ENCODE results near the gene IL1F10.

IL1F10 gene

GRCh38 chr2:113079131-113079530 is 11.4 kb downstream of the IL1F10 start:
- no peak for DNase-seq (ENCODE audit: low read depth, low spot score)
- ChIA-PET CTCF (interaction anchor here (0.9 to 7.3 kb wide), 13 partner anchors 10 to 311 kb away, joined by 3 to 44 read pairs (median 4); no protein-coding TSS in a partner anchor), POLR2A (no interaction called here)
- TF ChIP-seq CTCF (IDR thresholded peaks at IDR 0.05; ENCODE audit: insufficient read depth, low read length, missing control alignments) = no peak
- no peak overlapping the region for H3K4me3 ChIP-seq (ENCODE audit: low read depth, low read length)

GRCh38 chr2:113080134-113080533 is 12.4 kb downstream of the IL1F10 start:
- TF ChIP-seq CTCF (IDR thresholded peaks at IDR 0.05; ENCODE audit: insufficient read depth, low read length, missing control alignments) = peak; percentile 70
- no peak for DNase-seq (ENCODE audit: low read depth, low spot score)
- ChIA-PET CTCF (interaction anchor here (0.6 to 7.3 kb wide), 20 partner anchors 9 to 310 kb away, joined by 3 to 44 read pairs (median 4); partner anchors contain the start of gene IL36RN), POLR2A (no interaction called here)
- no peak overlapping the region for H3K4me3 ChIP-seq (ENCODE audit: low read depth, low read length)

GRCh38 chr2:113081488-113082210 is 13.9 kb downstream of the IL1F10 start:
- H3K4me3 ChIP-seq (ENCODE audit: low read depth, low read length) = no peak overlapping the region
- no peak for TF ChIP-seq CTCF (IDR thresholded peaks at IDR 0.05; ENCODE audit: insufficient read depth, low read length, missing control alignments)
- POLR2A ChIA-PET = no interaction called here
- CTCF ChIA-PET = interaction anchor here (1.3 to 7.3 kb wide), 2 partner anchors 12 to 55 kb away, joined by 3 to 44 read pairs; no protein-coding TSS in a partner anchor
- no peak for DNase-seq (ENCODE audit: low read depth, low spot score)

GRCh38 chr2:113083296-113083695 is 15.5 kb downstream of the IL1F10 start:
- no peak for TF ChIP-seq CTCF (IDR thresholded peaks at IDR 0.05; ENCODE audit: insufficient read depth, low read length, missing control alignments)
- CTCF ChIA-PET = interaction anchor here (1.2 to 7.3 kb wide), 3 partner anchors 39 to 116 kb away, joined by 4 to 44 read pairs (median 6); no protein-coding TSS in a partner anchor
- DNase-seq (ENCODE audit: low read depth, low spot score) = no peak
- POLR2A ChIA-PET = no interaction called here
- no peak overlapping the region for H3K4me3 ChIP-seq (ENCODE audit: low read depth, low read length)

GRCh38 chr2:113084249-113085000 is 16.7 kb downstream of the IL1F10 start:
- H3K4me3 ChIP-seq (ENCODE audit: low read depth, low read length) = no peak overlapping the region
- ChIA-PET CTCF (interaction anchor here (1.0 to 1.6 kb wide), 5 partner anchors 20 to 305 kb away, joined by 4 to 6 read pairs (median 5); no protein-coding TSS in a partner anchor), POLR2A (no interaction called here)
- no peak for DNase-seq (ENCODE audit: low read depth, low spot score)
- TF ChIP-seq CTCF (IDR thresholded peaks at IDR 0.05; ENCODE audit: insufficient read depth, low read length, missing control alignments) = peak; percentile 7

GRCh38 chr2:113085542-113085941 is 17.8 kb downstream of the IL1F10 start:
- POLR2A ChIA-PET = no interaction called here
- DNase-seq (ENCODE audit: low read depth, low spot score) = no peak
- TF ChIP-seq CTCF (IDR thresholded peaks at IDR 0.05; ENCODE audit: insufficient read depth, low read length, missing control alignments) = no peak
- CTCF ChIA-PET = interaction anchor here (0.9 to 1.6 kb wide), 4 partner anchors 19 to 285 kb away, joined by 3 to 6 read pairs (median 4); no protein-coding TSS in a partner anchor
- H3K4me3 ChIP-seq (ENCODE audit: low read depth, low read length) = no peak overlapping the region

All from AG04449 (cell line).